PC-3 (cell line): ENCODE measurements around the gene PPP2R3A. TPM values are rescaled to one million over a fixed set of nuclear protein-coding genes. Genes with fewer than 3 reads are reported as not detected.
A peak's percentile ranks its signal among the peaks of the same experiment; 100 is the strongest.

ENCODE experiments used
- ATAC-seq: fragments of 200-7000 bp; cut with Tn5 transposase; 2 replicates; pipeline ENCODE4 v1.9.1; 2020; ENCODE audit warnings: mild to moderate bottlenecking, moderate library complexity
- BruUV-seq: library from RNA; stranded (reverse); fragments of 400-500 nt; replicated peaks from 2 replicates; lab custom pipeline; 2021; lab: Mats Ljungman, UMichigan
- CTCF ChIA-PET: fragments of 300-600 bp; sonication (Branson Sonifier 250); formaldehyde crosslinking; loops from one replicate; lab custom pipeline; 2022; ENCODE audit warnings: antibody characterized with exemption; lab: Charles Lee
- POLR2A ChIA-PET: fragments of 300-600 bp; sonication (Branson Sonifier 250); formaldehyde crosslinking; loops from one replicate; lab custom pipeline; 2022; ENCODE audit warnings: antibody characterized with exemption; ENCODE audit not compliant: unreplicated experiment; lab: Charles Lee
- DNase-seq: peaks from one replicate; pipeline ENCODE4 v3.0.0-alpha.2; 2015
- H2AFZ ChIP-seq: fragments of 300-600 bp; sonication (generic); 2 replicates; pipeline ENCODE4 v1.6.0; 2016; ENCODE audit warnings: antibody characterized with exemption, low read length
- H3F3A ChIP-seq: fragments of 300-600 bp; sonication (generic); one replicate; pipeline ENCODE4 v1.6.0; 2017; ENCODE audit warnings: antibody characterized with exemption, low read length, control low read depth, mild to moderate bottlenecking; ENCODE audit not compliant: unreplicated experiment
- H3K27ac ChIP-seq: fragments of 300-600 bp; sonication (generic); 2 replicates; pipeline ENCODE4 v1.5.1; 2016; ENCODE audit warnings: mild to moderate bottlenecking, low read length
- H3K27me3 ChIP-seq: fragments of 300-600 bp; sonication (generic); 2 replicates; pipeline ENCODE4 v1.6.1; 2016; ENCODE audit warnings: low read length, mixed read lengths
- H3K36me3 ChIP-seq: fragments of 300-600 bp; sonication (generic); 2 replicates; pipeline ENCODE4 v1.6.1; 2016; ENCODE audit warnings: low read depth, mixed run types, low read length, mixed read lengths
- H3K4me1 ChIP-seq: fragments of 300-600 bp; sonication (generic); 2 replicates; pipeline ENCODE4 v1.5.1; 2016; ENCODE audit warnings: low read length; ENCODE audit not compliant: insufficient read depth
- H3K4me2 ChIP-seq: fragments of 300-600 bp; sonication (generic); 2 replicates; pipeline ENCODE4 v1.6.0; 2016; ENCODE audit warnings: low read length
- H3K4me3 ChIP-seq: fragments of 300-600 bp; sonication (generic); 2 replicates; pipeline ENCODE4 v1.5.1; 2016; ENCODE audit warnings: mild to moderate bottlenecking, low read length, mixed read lengths
- H3K79me2 ChIP-seq: fragments of 300-600 bp; sonication (generic); 2 replicates; pipeline ENCODE4 v1.6.1; 2017; ENCODE audit warnings: low read length, mixed read lengths
- H3K9ac ChIP-seq: fragments of 300-600 bp; sonication (generic); 2 replicates; pipeline ENCODE4 v1.6.0; 2016; ENCODE audit warnings: mild to moderate bottlenecking, low read length
- H3K9me2 ChIP-seq: fragments of 300-600 bp; sonication (generic); replicated peaks from 2 replicates; pipeline ENCODE4 v1.6.1; 2016; ENCODE audit warnings: mixed run types, low read length, mixed read lengths
- H3K9me3 ChIP-seq: fragments of 300-600 bp; sonication (generic); 2 replicates; pipeline ENCODE4 v1.6.1; 2016; ENCODE audit warnings: low read length, mixed read lengths
- H4K20me1 ChIP-seq: fragments of 300-600 bp; sonication (generic); 2 replicates; pipeline ENCODE4 v1.6.1; 2016; ENCODE audit warnings: low read length, mixed read lengths
- EZH2 ChIP-seq: fragments of 300-600 bp; sonication (generic); IDR thresholded peaks from one replicate; pipeline ENCODE4 v1.6.1; 2017; ENCODE audit warnings: antibody characterized with exemption, mild to moderate bottlenecking, low read length; ENCODE audit not compliant: unreplicated experiment
- EZH2phosphoT487 ChIP-seq: fragments of 300-600 bp; sonication (generic); IDR thresholded peaks from 2 replicates; pipeline ENCODE4 v1.6.1; 2018; ENCODE audit warnings: mild to moderate bottlenecking, antibody characterized with exemption, low read length, borderline replicate concordance
- intact Hi-C: fragments of 100-400 bp; cut with micrococcal nuclease; formaldehyde crosslinking; loops from 2 replicates; pipeline ENCODE4 v1.9.0; 2023
- total RNA-seq: library from RNA; depleted of rRNA; stranded (reverse); fragments of >200 nt; gene quantifications from 2 replicates; pipeline ENCODE4 v1.2.3, GENCODE V29; 2014
- TF ChIP-seq, protein P1 (sequence below): fragments of 300-600 bp; sonication (generic); conservative IDR thresholded peaks from 2 replicates; pipeline ENCODE4 v1.5.1; 2017; ENCODE audit warnings: antibody characterized with exemption, low read depth, mild to moderate bottlenecking, low read length

PPP2R3A gene
- total RNA-seq, 1 experiment from 2014 or later, result 12.3 TPM

DNA sequence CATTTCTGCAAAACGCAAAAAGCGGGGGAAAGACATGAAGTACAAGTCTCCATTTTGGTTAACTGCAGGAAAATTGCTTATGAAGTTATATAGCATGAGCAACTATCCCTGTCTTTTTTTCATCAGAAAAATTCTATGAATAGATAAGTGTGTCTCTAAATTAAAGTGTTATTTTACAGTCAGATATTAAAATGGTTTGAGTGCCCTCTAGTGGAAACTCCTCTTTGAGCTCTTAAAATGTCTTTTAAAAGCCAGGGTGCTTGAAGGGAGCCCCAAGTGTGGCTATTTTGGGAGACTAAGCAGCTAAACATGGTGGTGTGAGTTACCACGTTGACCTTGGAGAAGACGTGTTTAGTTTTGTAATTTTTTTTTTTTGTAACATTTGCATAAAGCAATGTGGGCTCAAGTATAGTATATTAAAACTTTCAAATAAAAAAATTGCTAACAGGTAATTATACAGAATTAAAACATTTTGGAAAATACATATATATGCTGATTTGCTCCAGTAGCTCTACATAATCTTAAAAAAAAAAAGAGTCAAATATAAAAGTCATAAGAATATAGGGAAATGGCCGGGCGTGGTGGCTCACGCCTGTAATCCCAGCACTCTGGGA, 77.2 kb downstream of the PPP2R3A start:
- H3K4me1 ChIP-seq, result no peaks in the 10 kb centered on the region
- H3K27ac ChIP-seq, result no peak overlapping the region
- H4K20me1 ChIP-seq, result no peaks in the 10 kb centered on the region
- H3K36me3 ChIP-seq, result no peaks in the 10 kb centered on the region
- TF ChIP-seq, protein P1, sequence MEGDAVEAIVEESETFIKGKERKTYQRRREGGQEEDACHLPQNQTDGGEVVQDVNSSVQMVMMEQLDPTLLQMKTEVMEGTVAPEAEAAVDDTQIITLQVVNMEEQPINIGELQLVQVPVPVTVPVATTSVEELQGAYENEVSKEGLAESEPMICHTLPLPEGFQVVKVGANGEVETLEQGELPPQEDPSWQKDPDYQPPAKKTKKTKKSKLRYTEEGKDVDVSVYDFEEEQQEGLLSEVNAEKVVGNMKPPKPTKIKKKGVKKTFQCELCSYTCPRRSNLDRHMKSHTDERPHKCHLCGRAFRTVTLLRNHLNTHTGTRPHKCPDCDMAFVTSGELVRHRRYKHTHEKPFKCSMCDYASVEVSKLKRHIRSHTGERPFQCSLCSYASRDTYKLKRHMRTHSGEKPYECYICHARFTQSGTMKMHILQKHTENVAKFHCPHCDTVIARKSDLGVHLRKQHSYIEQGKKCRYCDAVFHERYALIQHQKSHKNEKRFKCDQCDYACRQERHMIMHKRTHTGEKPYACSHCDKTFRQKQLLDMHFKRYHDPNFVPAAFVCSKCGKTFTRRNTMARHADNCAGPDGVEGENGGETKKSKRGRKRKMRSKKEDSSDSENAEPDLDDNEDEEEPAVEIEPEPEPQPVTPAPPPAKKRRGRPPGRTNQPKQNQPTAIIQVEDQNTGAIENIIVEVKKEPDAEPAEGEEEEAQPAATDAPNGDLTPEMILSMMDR, result peak; percentile 75
- TF ChIP-seq EZH2, result no peak
- TF ChIP-seq EZH2phosphoT487, result no peak
- H2AFZ ChIP-seq, result no peak overlapping the region
- H3K4me2 ChIP-seq, result no peak overlapping the region
- H3K79me2 ChIP-seq, result no peaks in the 10 kb centered on the region
- ChIA-PET CTCF (interaction anchor here (0.7 to 1.3 kb wide), 6 partner anchors 28 to 137 kb away, joined by 3 to 8 read pairs (median 4); no protein-coding TSS in a partner anchor), POLR2A (no interaction called here)
- DNase-seq, result peak; percentile 80
- no peaks in the 10 kb centered on the region for H3K9me2 ChIP-seq
- no peak overlapping the region for H3K4me3 ChIP-seq
- no TSS peak for BruUV-seq
- no peak overlapping the region for H3K9ac ChIP-seq
- intact Hi-C loops, result loop anchor here (1.0 to 2.0 kb wide), 4 partner anchors 52 to 137 kb away; no protein-coding TSS in a partner anchor
- no peaks in the 10 kb centered on the region for H3F3A ChIP-seq
- H3K9me3 ChIP-seq, result no peaks in the 10 kb centered on the region
- H3K27me3 ChIP-seq, result no peaks in the 10 kb centered on the region
- peak; percentile 67 for ATAC-seq

DNA sequence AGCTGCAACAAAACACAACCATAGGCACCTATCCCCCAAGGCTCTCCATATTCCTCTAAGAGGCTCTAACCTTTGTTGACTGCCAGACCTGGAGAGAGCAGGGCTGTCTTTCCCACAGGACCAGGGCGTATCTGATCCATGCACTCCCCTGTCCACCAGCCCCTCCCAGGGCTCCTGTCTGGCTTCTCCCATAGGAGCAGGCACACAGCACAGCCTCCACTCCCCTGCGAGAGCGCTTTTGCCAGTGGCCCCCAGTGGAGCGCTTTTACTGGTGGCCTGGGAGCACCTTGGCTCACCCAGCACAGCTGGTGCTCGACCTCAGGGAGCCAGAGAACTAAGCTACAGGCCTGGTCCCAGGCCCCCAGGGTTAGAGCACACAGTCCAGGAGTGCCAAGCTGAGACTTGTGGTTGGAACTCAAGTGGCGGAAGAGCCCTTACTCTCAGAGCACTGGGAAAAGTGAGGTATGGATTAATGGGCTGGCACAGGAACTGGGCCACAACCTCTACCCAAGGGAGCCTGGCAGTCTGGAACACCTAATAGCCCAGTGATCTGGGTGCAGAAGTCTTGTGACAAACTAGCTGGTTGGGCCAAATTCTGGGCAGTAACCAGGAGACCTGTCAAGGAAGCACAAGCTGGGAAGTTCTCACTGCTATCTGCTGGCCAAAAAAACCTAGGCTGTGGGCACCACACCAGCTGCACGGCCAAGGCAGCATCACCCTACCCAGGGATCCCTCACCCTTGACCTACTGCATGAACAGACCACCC, 79.6 kb downstream of the PPP2R3A start:
- ATAC-seq, result no peak
- no peaks in the 10 kb centered on the region for H3K4me1 ChIP-seq
- H3K36me3 ChIP-seq, result no peaks in the 10 kb centered on the region
- no peak overlapping the region for H3K9ac ChIP-seq
- H3K27me3 ChIP-seq, result no peaks in the 10 kb centered on the region
- DNase-seq, result no peak
- no peaks in the 10 kb centered on the region for H3K79me2 ChIP-seq
- no peaks in the 10 kb centered on the region for H3F3A ChIP-seq
- TF ChIP-seq, protein P1, result no peak
- no peak for TF ChIP-seq EZH2phosphoT487
- TF ChIP-seq EZH2, result no peak
- CTCF ChIA-PET, result interaction anchor here (0.6 kb wide), 1 partner anchor 206 kb away, joined by 5 read pairs; no protein-coding TSS in a partner anchor
- no TSS peak for BruUV-seq
- no peak overlapping the region for H3K4me2 ChIP-seq
- no peaks in the 10 kb centered on the region for H3K9me2 ChIP-seq
- no peak overlapping the region for H3K27ac ChIP-seq
- H2AFZ ChIP-seq, result no peak overlapping the region
- intact Hi-C loops, result no loop called here
- no peak overlapping the region for H3K4me3 ChIP-seq
- no peaks in the 10 kb centered on the region for H3K9me3 ChIP-seq
- POLR2A ChIA-PET, result no interaction called here
- H4K20me1 ChIP-seq, result no peaks in the 10 kb centered on the region

DNA sequence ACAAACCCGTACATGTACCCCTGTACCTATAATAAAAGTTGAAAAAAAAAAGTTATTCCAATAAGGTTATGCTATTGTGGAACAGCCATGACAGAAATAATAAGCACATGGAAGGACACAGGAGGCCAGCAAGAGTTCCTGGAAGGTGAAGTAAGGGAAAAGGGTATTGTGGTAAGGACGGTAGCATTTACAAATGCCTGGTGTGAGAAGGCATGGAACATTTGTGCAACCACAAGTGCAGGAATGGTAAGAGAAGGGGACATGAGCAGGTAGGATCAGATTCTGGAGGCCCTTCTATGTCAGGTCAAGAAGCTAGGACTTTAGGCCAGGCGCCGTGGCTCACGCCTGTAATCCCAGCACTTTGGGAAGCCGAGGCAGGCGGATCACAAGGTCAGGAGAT, 82.5 kb downstream of the PPP2R3A start:
- no peaks in the 10 kb centered on the region for H3K4me1 ChIP-seq
- H4K20me1 ChIP-seq, result no peaks in the 10 kb centered on the region
- no peak for TF ChIP-seq EZH2phosphoT487
- TF ChIP-seq, protein P1, result no peak
- TF ChIP-seq EZH2, result no peak
- CTCF ChIA-PET, result no interaction called here
- no peaks in the 10 kb centered on the region for H3K27me3 ChIP-seq
- no peak overlapping the region for H3K4me2 ChIP-seq
- no peaks in the 10 kb centered on the region for H3K9me2 ChIP-seq
- H3K9ac ChIP-seq, result no peak overlapping the region
- H2AFZ ChIP-seq, result no peak overlapping the region
- DNase-seq (no peak), ATAC-seq (no peak)
- intact Hi-C loops, result no loop called here
- H3K4me3 ChIP-seq, result no peak overlapping the region
- POLR2A ChIA-PET, result no interaction called here
- H3K79me2 ChIP-seq, result no peaks in the 10 kb centered on the region
- H3K27ac ChIP-seq, result no peak overlapping the region
- no peaks in the 10 kb centered on the region for H3F3A ChIP-seq
- no peaks in the 10 kb centered on the region for H3K9me3 ChIP-seq
- H3K36me3 ChIP-seq, result no peaks in the 10 kb centered on the region
- no TSS peak for BruUV-seq
